HG03432 (cell line): ENCODE measurements around the gene MAPK1.
"Not testable (repeated sequence)": the region's sequence is repeated elsewhere in the genome, so short reads cannot be mapped to it uniquely, and the experiment has no call there.

ENCODE experiments used
- ATAC-seq: cut with Tn5 transposase; IDR thresholded peaks from one replicate; pipeline ENCODE4 v1.9.1; 2021; ENCODE audit warnings: mild to moderate bottlenecking, moderate library complexity; ENCODE audit not compliant: unreplicated experiment

MAPK1 gene

DNA sequence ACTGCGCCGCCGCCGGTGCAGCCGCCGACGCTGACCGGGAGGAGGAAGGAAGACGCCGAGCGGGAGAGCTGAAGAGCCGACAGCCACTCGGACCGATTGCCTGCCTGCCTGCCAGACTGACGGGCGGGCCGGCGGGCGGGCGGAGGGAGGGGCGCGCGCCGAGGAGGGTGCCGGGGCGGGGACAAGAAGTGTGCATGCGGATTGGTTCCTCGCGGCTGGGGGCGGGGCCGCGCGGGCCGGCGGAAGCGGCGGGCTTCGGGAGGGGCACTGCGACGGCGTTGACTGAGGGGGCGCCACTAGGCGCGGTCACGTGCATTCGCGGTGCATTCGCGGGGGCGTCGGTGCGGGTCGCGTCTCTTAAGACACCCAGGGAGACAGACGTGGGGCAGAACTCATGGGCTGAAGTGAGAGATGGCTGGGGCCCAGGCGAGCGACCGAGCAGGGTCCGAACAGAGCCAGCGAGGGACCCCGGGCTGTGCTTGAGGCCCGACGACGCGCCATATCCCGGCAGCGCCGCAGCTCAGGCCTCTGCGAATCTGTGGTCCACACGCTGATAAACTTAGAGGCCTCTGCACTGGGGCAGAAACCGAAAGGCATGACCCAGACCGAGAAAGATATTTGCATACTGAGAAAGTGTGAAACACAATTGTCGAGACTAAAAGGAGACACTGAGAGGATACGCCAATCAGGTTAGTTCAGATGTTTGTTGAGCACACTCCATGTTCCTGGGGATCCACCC lies at the start of gene MAPK1:
Gene MAPK1 (minus strand): TSS at position 118 of the 739 bp plus-strand sequence. CDS start 205 bp downstream, outside the sequence.
- ATAC-seq: peak; percentile 84

GRCh38 chr22:21916309-21916918 lies 49.0 kb upstream of the MAPK1 start:
- no peak for ATAC-seq

GRCh38 chr22:21915624-21916308 lies 48.3 kb upstream of the MAPK1 start:
- no peak for ATAC-seq

DNA sequence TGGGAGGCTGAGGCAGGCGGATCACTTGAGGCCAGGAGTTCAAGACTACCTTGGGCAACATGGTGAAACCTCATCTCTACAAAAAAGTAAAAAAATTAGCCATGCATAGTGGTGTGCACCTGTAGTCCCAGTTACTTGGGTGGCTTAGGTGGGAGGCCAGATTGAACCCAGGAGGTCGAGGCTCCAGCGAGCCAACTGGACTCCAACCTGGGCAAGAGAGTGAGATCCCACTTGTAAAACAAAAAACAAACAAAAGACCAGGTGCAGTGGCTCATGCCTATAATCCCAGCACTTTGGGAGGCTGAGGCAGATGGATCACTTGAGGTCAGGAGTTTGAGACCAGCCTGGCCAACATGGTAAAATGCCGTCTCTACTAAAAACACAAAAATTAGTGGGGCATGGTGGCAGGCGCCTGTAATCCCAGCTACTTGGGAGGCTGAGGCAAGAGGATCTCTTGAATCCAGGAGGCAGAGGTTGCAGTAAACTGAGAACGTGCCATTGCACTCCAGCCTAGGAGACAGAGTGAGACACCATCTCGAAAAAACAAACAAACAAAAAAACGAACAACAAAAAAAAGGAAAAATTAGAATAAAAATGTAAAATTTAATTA lies 46.7 kb upstream of the MAPK1 start:
- ATAC-seq: not testable (repeated sequence)

GRCh38 chr22:21910367-21910766 lies 42.9 kb upstream of the MAPK1 start:
- ATAC-seq: not testable (repeated sequence)

DNA sequence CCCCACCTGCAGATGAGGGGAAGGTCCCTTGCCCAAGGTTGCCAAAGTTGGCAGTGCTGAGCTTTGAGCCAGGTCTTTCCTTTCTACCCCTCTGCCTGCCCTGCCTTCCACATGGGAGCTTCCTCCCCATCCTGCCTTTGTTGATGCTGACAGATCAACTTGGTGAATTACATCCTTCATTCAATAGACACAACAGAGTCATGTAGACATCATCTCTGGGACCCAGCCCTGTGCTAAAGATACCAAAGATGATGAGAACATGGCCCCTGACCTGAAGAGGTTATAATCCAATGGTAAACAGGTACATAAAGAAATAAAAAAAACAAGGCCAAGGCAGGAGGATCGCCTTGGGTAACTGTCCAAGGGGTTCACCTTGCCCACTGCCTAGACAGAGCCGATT lies 42.4 kb upstream of the MAPK1 start:
- ATAC-seq: no peak

DNA sequence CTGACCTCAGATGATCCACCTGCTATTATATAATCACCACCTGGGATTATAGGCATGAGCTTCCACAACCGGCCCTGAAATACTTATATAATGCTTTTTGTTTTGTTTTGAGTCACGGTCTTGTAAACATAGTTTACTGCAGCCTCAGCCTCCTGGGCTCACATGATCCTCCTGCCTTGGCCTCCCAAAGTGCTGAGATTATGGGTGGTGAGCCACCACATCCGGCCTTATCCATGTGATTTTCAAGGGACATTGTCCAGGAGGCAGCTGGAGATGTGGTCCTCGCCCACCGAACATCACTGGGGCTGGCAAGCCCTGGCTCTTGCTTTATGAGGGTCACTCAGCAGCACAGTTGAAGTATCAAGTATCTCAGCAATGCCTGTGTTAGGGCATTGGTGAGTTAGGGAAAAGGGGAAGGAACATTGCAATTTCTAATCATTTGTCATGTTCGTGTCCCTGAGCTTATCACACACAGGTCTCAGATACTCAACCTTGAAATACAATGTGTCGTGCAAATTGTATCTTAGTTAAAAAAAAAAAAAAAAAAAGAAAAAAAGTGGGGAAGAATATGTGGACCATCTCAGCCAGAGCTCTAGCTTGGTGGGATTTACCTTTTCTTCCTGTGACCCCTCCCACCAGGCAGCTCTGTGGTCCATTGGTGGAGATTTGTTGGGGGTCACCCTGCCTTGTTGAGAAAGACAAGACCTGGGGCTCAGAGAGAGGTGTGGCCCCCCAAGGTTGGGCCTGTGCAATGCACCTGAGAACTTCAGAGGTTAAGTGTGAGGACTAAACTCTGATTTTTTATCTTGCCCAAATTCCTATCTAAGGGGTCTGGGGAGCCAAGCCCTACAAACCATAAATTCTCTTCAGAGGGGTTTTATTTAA lies 40.4 kb upstream of the MAPK1 start:
- no peak for ATAC-seq

DNA sequence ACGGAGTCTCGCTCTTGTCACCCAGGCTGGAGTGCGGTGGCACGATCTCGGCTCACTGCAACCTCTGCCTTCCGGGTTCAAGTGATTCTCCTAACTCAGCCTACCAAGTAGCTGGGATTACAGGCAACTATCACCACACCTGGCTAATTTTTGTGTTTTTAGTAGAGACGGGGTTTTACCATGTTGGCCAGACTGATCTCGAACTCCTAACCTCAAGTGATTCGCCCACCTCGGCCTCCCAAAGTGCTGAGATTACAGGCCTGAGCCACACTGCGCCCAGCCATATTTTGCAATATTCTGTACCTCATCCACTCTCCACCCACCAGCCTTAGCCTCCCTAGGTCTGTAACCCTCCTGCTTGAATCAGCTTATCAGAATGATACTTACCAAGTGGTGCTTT lies 37.8 kb upstream of the MAPK1 start:
- ATAC-seq: not testable (repeated sequence)

- no peak for ATAC-seq
Measured at GRCh38 chr22:21904250-21904789, 36.9 kb upstream of the MAPK1 start.

GRCh38 chr22:21903283-21903682 lies 35.8 kb upstream of the MAPK1 start:
- ATAC-seq: no peak

DNA sequence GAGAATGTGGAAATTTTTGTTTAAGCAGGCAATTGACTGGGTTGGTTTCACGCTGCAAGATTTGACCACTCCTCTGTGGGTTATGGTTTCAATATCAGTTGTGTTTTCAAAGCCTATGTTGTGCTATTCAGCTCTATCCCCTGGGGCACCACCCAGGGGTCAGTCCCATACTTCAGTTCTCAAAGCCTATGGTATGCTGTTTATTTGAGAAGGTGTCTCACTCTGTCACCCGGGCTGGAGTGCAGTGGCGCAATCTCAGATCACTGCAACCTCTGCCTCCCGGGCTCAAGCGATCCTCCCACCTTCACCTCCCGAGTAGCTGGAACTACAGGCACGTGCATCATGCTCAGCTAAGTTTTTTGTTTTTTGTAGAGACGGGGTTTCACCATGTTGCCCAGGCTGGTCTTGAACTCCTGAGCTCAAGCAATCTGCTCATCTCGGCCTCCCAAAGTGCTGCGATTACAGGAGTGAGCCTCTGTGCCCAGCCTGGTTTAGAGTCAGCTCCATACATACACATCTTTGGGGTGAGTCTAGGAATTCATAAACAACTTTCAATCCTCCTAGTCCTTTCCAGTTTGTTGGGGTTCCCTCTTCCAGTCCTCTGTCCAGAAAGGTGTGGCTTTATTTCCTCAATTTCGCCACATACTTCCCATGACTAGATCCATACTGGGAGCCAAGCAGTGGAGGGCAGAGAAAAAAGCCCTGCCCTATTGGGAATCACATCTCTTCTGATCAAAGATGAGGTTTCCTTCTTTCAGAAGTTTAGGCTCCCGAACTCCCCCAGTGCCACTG lies 35.0 kb upstream of the MAPK1 start:
- ATAC-seq: no peak

DNA sequence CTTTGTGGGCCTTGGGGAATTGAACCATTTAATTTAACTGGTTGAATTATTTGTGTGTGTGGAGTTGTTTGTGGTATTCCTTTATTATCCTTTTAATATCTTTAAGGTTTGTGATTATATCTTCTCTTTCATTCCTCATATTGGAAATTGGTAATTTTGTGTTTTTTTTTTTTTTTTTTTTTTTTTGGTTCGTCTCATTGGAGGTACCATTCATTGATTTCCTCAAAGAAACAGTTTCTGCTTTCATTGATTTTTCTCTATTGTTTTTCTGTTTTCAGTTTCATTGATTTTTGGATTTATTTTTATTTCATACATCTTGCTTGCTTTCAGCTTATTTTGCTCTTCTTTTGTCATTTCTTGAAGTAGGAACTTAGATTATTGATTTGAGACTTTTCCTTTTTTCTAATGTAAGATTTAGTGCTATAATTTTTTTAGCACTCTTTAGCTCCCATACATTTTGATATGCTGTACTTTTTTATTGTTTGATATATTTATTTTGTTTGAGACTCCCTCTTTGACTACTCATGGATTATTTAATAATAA lies 31.0 kb upstream of the MAPK1 start:
- no peak for ATAC-seq

DNA sequence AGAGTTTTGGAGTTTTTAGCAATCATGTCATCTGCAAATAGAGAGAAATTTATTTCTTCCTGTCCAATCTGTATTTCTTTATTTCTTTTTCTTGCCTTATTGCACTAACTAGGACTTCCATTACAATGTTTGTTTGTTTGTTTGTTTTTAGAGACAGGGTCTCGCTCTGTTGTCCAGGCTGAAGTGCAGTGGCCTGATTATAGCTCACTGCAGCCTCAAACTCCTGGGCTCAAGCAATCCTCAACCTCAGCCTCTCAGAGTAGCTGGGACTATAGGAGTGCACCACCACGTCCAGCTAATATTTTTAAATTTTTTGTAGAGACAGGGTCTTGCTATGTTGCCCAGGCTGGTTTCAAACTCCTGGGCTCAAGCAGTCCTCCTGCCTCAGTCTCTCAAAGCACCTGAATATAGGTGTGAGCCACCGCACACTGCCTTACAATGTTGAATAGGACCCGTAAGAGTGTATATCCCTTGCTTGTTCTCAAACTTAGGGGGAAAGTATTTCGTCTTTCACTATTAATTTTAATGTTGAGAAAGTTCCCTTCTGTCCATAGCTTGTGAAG lies 29.6 kb upstream of the MAPK1 start:
- ATAC-seq: no peak

GRCh38 chr22:21896275-21896674 lies 28.8 kb upstream of the MAPK1 start:
- ATAC-seq: not testable (repeated sequence)

DNA sequence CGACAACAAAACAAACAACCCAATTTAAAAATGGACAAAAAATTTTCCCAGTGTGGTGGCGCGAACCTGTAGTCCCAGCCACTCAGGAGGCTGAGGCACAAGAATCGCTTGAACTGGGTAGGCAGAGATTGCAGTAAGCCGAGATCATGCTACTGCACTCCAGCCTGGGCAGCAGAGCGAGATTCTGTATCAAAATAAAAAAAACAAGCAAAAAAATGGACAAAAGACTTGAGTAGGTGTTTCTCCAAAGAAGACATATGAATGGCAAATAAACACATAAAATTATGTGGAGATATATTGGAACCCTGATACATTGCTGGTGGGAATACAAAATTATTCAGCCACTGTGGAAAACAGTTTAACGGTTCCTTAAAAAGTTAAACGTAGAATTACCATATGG lies 27.4 kb upstream of the MAPK1 start:
- no peak for ATAC-seq

DNA sequence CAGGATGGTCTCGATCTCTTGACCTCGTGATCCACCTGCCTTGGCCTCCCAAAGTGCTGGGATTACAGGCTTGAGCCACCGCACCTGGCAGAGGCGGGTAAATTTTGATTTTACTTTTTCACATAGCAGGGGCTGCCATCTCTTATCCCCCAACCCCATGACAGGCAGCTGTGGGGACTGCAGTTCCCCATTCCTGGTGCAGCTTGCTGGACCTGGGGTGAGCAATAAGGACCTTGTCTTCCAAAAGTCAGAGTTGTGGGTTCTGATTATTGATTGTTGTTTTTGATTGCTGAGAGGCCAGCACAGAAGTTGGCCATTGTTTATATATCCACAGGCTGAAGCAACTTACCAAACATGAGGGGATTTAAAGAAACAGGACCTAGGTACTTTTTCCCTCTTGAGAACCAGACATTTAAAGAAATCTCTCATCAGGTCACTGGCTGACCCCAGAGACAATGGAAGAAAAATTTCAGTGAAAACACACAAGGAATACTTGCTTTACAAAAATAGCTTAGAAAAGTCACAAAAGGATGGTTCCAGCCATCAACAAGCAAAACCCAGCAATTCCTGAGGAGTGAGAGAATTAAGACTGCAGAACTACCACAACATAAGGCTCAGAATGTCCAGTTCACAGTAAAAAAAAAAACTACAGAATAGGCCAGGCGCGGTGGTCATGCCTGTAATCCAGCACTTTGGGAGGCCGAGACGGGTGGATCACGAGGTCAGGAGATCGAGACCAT lies 22.0 kb upstream of the MAPK1 start:
- ATAC-seq: no peak

DNA sequence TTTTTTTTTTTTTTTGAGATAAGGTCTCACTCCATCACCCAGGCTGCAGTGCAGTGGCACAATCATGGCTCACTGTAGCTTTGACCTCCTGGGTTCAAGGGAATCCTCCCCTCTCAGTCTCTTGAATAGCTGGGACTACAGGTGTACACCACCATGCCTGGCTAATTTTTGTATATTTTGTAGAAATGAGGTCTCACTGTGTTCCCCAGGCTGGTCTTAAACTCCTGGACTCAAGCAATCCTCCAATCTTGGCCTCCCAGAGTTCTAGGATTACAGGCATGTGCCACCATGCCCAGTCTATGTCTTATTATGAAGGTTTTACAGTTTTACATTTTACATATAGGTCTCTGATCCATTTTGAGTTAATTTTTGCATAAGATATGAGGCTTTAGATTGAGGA lies 20.4 kb upstream of the MAPK1 start:
- no peak for ATAC-seq

DNA sequence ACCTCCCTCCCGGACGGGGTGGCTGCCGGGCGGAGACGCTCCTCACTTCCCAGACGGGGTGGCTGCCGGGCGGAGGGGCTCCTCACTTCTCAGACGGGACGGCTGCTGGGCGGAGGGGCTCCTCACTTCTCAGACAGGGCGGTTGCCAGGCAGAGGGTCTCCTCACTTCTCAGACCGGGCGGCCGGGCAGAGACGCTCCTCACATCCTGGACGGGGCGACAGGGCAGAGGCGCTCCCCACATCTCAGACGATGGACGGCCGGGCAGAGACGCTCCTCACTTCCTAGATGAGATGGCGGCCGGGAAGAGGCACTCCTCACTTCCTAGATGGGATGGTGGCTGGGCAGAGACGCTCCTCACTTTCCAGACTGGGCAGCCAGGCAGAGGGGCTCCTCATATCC lies 16.5 kb upstream of the MAPK1 start:
- ATAC-seq: not testable (repeated sequence)
